A172 (cell line): ENCODE measurements around the gene LRP6. TPM values are rescaled to one million over a fixed set of nuclear protein-coding genes. Genes with fewer than 3 reads are reported as not detected.
A peak's percentile ranks its signal among the peaks of the same experiment; 100 is the strongest.
"Not testable (repeated sequence)": the region's sequence is repeated elsewhere in the genome, so short reads cannot be mapped to it uniquely, and the experiment has no call there.

Source experiments
- DNase-seq: peaks from one replicate; pipeline ENCODE4 v3.0.0-alpha.2; 2015; ENCODE audit warnings: low spot score
- total RNA-seq: library from RNA; depleted of rRNA; stranded (reverse); fragments of >200 nt; shearing (Covaris generic); gene quantifications from 2 replicates; pipeline ENCODE4 v1.2.3, GENCODE V29; 2014

Gene LRP6
- total RNA-seq, 1 experiment from 2014 or later = 12.0 TPM

GRCh38 chr12:12265571-12266388, 1.1 kb downstream of the LRP6 start:
- DNase-seq = no peak

GRCh38 chr12:12265035-12265434, 1.8 kb downstream of the LRP6 start:
- DNase-seq = no peak

- no peak for DNase-seq
Measured at GRCh38 chr12:12263909-12264308, 2.9 kb downstream of the LRP6 start.

DNA sequence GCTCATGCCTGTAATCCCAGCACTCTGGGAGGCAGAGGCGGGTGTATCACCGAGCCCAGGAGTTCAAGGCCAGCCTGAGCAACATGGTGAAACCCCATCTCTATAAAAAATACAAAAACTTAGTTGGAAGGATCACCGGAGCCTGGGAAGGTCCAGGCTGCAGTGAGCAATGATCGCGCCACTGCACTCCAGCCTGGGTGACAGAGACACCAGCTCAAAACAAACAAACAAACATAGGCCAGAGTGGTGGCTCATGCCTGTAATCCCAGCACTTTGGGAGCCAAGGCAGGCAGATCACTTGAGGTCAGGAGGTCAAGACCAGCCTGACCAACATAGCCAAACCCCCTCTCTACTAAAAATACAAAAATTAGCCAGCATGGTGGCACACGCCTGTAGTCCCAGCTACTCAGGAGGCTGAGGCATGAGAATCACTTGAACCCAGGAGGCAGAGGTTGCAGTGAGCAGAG, 10.5 kb downstream of the LRP6 start:
- DNase-seq = not testable (repeated sequence)

GRCh38 chr12:12254553-12254952, 12.3 kb downstream of the LRP6 start:
- no peak for DNase-seq

DNA sequence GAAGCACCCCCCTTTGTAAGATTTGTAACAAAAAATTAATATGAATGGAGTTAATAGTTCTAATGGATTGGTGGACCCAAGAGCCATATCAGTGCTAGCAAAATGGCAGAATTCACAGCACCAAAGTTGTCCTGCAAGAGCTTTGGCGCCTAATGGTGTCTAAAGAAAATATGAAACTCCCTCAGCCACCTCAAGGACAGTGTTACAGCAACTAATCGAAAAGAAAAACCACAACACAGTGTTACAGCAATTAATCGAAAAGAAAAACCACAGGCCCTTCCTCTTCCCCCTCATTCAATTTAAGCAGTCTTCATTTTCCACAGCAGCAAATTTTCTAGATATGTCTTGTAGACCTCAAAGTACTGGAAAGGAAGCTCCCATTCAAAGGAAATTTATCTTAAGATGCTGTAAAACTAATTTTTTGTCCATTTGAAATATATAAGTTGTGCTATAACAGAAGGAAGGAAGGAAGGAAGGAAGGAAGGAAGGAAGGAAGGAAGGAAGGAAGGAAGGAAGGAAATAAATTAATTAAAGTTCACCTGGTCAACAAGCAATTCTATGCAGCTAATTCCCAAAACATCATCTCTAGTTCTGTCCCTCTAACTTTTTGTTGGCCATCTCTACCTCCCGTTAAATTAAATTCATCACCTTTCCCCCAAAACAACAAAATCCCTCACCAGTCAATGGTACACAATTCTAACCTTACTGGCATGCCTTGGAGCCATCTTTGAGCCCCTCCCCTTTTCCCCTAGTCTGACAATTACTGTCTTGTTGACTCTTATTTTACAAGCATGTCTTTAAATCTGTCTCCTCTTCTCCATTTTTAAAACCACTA, 17.4 kb downstream of the LRP6 start:
- DNase-seq = no peak

GRCh38 chr12:12247584-12247983, 19.3 kb downstream of the LRP6 start:
- DNase-seq = no peak

DNA sequence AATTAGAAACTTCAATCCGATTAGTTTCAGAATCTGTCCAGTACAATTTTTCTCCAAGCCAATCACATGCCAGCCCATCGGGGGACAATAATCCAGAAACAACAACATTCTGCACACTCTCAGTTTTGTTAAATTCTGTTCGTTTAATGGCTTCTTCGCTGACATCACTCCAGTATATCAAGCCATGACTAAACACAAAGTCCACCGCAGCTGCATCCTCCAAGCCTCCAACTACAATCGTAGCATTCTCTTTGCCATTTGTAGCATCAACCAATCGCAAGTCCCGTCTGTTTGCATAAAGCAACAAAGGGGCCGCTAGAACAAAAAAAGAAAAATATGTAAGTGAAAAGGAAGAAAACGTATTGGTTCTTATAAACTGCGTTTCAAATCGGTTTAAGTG, 22.5 kb downstream of the LRP6 start:
- DNase-seq = peak; percentile 29

DNA sequence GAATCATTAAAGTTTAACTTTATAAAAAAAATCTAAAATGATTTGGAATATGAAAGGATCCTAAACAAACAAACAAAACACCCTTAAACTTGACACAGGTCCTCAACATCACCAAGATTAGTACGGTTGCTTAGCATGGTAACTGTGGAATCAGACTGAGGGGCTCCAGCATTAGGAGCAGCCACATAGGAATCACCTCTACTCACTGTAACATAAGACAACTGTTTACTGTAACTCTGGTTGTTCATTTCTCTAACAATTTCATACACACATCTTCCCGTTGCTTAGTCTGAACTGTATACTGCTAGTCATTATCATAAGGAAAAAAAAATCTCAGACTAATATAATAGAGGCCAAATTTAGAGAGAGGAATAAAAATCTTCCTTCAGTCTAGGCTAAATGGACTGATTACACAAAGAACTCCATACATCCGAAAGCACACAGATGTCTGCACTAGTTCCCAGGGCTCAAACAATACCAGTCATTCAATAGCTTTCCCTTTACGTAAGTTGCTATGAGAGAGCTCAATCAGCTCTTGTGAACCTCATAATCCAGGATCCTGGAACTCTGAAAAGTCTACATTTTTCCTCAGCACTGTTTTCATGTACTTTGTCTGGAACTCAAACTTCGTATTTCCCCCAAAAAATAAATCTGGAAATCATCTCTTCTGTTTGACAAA, 26.0 kb downstream of the LRP6 start:
- DNase-seq = no peak

- DNase-seq = no peak
Measured at GRCh38 chr12:12239127-12239526, 27.7 kb downstream of the LRP6 start.

DNA sequence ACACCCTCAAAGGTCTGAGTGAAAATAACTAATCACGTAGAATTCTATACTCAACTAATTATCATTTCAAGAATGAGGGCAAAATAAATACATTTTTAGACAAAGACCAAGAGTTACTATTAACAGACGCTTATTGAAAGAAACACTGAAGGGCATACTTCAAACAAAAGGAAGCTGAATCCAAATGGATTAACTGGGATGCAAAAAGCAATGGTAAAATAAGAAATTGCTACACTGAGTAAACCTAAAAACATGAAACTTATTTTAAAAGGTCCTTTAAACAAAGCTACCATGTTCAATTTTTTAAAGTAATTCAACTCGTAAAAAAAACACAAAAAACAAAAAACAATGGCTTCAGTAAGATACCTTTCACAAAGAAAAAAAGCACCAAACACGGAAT, 28.2 kb downstream of the LRP6 start:
- no peak for DNase-seq

GRCh38 chr12:12236896-12237295, 29.9 kb downstream of the LRP6 start:
- DNase-seq = no peak

- no peak for DNase-seq
Measured at GRCh38 chr12:12230275-12230674, 36.6 kb downstream of the LRP6 start.

DNA sequence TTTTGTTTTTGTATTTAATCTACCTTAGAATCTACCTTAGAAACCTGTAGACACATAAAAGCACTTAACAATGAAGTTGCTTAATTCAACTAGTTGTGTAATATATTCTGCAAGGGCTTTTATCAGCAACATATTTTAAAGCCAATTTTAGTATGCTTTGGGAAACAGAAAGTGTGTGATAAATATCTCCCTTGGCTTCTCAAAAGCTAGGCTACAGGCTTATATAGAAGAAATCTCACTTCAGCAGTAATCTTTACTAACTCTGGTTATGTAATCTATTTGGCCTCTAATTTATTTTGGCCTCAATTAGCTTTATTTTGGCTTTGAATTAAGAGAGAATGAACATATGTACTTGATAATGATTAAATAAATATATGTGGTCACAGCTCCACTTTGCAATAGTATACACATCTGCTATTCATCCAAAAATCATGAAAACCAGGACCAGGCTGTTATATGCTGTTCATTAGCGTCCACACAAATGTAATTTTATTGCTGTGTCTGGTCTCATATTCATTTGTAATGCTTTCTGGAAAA, 37.2 kb downstream of the LRP6 start:
- DNase-seq = no peak

DNA sequence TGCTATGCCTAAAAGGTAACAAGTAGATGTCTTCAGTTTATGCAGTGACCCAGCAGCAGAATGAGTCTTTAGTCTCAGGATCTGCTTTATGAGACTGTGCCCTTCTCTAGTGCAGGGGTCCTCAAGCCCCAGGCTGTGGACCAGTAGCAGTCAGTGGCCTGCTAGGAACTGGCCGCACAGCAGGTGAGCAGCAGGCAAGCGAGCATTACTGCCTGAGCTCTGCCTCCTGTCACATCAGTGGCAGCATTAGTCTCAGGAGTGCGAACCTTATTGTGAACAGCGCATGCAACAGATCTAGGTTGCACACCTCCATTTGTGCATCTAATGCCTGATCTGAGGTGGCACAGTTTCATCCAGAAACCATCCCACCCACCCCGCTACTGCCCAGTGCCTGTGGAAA, 38.4 kb downstream of the LRP6 start:
- no peak for DNase-seq

DNA sequence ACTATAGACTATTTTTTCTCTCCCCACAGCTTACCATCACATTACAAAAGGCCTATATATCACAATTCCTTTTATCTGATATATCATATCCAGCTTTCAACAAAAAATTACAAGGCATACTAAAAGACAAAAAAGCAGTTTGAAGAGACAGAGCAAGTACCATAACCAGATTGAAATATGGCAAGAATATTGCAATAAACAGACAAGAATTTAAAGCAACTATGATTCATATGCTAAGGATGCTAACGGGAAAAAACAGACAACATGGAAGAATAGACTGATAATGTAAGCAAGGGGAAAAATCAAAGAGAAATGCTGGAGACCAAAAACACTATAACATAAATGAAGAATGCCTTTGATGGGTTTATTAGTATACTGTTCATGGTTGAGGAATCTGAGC, 40.7 kb downstream of the LRP6 start:
- DNase-seq = no peak

DNA sequence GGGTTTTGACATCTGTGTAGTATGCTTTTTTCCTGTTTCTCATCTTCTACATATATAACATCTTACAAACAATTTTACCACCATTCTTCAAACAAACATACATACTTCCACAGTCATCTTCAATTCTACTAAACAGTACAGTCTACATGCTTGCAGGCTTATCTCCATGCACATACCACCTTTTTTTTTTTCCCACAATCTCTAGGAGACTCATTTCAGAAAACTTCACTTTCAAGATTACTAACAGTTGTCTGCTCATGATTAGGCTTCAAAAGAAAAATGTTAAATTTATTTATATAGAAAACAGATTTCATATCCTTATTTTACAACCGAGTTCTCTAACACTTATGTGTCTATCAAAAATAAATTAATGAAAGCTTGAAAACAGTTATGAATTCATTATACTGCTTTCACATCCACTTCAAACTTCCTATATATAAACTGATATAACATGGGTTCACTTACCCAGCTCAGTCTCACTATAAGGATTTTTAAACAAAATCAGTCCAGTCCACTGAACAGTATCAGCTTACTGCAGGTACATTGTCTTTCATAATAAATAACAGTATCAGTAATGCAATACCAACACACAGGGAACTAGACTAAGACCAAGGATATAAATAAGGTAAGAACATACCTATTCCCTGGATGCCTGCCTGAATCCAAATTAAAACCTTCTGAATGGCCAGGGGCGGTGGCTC, 42.5 kb downstream of the LRP6 start:
- no peak for DNase-seq

- no peak for DNase-seq
Measured at GRCh38 chr12:12221560-12221959, 45.3 kb downstream of the LRP6 start.

GRCh38 chr12:12219664-12220063, 47.2 kb downstream of the LRP6 start:
- no peak for DNase-seq

DNA sequence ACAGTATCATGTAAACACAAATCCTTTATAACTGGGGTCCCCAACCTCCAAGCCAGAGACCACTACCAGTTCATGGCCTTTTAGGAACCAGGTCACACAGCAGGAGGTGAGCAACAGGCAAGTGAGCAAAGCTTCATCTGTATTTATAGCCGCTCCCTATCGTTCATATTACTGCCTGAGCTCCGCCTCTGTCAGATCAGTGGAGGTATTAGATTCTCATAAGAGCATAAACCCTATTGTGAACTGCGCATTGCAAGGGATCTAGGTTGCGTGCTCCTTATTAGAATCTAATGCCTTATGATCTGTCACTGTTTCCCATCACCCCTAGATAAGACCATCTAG, 49.9 kb downstream of the LRP6 start:
- DNase-seq = no peak

GRCh38 chr12:12216349-12217017, 50.4 kb downstream of the LRP6 start:
- no peak for DNase-seq
